Pancreas (tissue), 10 donors: ENCODE results near the gene BZW2. TPM values are rescaled to one million over a fixed set of nuclear protein-coding genes. Genes with fewer than 3 reads are reported as not detected.

Experiments used
- ATAC-seq, 4 donors: fragments of 200-7000 bp; cut with Tn5 transposase; one replicate each; pipeline versions ENCODE4 v1.8.0 to v1.9.1; 2020; ENCODE audit warnings: mild to moderate bottlenecking in 4 of 4, moderate library complexity in 4 of 4
- DNase-seq, 6 donors: peaks; one replicate each; pipeline ENCODE4 v3.0.0-alpha.2; 2020
- FAIRE-seq: peaks from 2 replicates; lab custom pipeline; 2012; peaks lifted over from hg19 to GRCh38; lab: Jason Lieb, UNC
- H3K27ac ChIP-seq, 4 donors: fragments of 200-600 bp; sonication (generic); 1 replicate in 3 of 4; 2 replicates in 1 of 4; pipeline versions ENCODE4 v1.5.0 to v1.8.0; 2020
- H3K27me3 ChIP-seq, 4 donors: fragments of 200-600 bp; one replicate each; pipeline ENCODE4 v1.8.0; 2021
- H3K36me3 ChIP-seq, 3 donors: fragments of 200-600 bp; sonication (generic) in 1 of 3; one replicate each; pipeline versions ENCODE4 v1.5.0 to v1.8.0; 2020 to 2021
- H3K4me1 ChIP-seq, 3 donors: fragments of 200-600 bp; one replicate each; pipeline ENCODE4 v1.8.0; 2021
- H3K4me3 ChIP-seq, 4 donors: fragments of 200-600 bp; sonication (generic) in 2 of 4; one replicate each; pipeline versions ENCODE4 v1.5.0 to v1.8.0; 2020 to 2021
- H3K9me3 ChIP-seq, 4 donors: fragments of 200-600 bp; one replicate each; pipeline ENCODE4 v1.8.0; 2021
- WGBS, 2 donors: extraction: QIAGEN DNeasy Blood & Tissue Kit; methylation state at CpG; one replicate each; pipeline ENCODE4 v1.1.7; 2013; 5-methylcytosine and 5-hydroxymethylcytosine counted together
- intact Hi-C, 3 donors: fragments of 100-400 bp; cut with DNase I; formaldehyde crosslinking; loops; one replicate each; pipeline versions ENCODE4 v1.11.1 to v1.14.2; 2022
- polyA plus RNA-seq, 2 donors: library from polyadenylated mRNA; stranded (reverse); fragments of 200-250 nt; gene quantifications; one replicate each; pipeline ENCODE4 v1.2.3, GENCODE V29; 2013
- total RNA-seq, 6 donors: library from RNA; stranded (reverse); fragmentation: NEBNext Ultra II Directional in 4 of 6; extraction: Animal tissue kit (Norgen Biotek cat#: 25700) in 4 of 6; gene quantifications; one replicate each; pipeline versions ENCODE4 v1.2.1 to v1.2.4, GENCODE V29; 2021 to 2023
- TF ChIP-seq, protein P1 (sequence below), 4 donors: fragments of 200-600 bp; sonication (generic) in 3 of 4; IDR thresholded peaks; one replicate each; pipeline versions ENCODE4 v1.5.0 to v1.8.0; 2021; ENCODE audit warnings: antibody characterized with exemption in 4 of 4
- donor health status: healthy with polysubstance abuse.
- donor health status: DM: no; HTN: no; CAD: no; lungs with moderate emphysema.
- donor health status: DM: no; HTN: no; CAD: no.
- donor health status: control.
- donor health status: control.
- donor health status: Bipolar disorder and iron deficiency.
- donor health status: DM: yes; HTN: yes; CAD: no.
- donor health status: DM: no; HTN: no; CAD: no.
- donor health status: DM: no; HTN: no; CAD: no.
- donor health status: DM: yes; HTN: yes; CAD: no.

Gene BZW2
- total and polyA plus RNA-seq, 8 donors: 10.5 to 29.9 (median 18.2) TPM

DNA sequence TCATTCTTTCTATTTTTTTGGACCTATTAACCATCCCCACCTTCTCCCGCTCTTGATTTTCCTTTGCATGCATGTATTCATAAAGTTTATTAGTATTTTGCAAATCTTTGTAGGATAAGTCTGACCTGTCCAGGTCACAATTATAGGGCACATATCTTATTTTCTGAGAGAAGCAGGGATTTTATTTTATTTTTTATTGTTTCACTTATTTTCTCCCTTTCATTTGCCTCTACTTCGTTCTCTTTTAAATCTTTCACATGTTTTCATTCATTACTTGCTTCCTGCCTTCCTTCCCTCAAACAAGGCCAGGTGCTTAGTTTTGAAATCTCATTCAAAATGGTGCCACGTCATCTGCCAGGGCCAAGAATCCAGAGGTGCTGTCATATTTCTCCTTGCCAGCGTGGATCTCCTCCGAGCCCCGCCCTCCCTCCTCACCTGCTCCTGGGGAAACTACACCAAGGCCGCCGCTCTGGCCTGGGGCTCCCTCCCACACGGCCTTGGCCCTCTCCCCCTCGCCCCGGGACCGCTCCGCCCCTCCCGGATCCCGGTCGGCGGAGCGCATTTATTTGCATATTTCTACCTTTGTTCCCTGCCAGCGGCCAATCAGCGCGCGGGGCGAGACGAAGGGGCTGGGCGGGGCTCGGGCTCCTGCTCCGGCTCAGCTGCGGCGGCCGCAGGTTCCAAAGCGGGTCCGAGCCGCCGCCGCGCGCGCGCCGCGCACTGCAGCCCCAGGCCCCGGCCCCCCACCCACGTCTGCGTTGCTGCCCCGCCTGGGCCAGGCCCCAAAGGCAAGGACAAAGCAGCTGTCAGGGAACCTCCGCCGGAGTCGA lies 107.3 kb downstream of the BZW2 start, which contains the start of gene TSPAN13:
Gene TSPAN13 (plus strand): TSS at position 654 of the 830 bp plus-strand sequence. CDS start 213 bp downstream, outside the sequence.
- FAIRE-seq (no peak), ATAC-seq (peak; percentile 90 to 96 (median 95)), DNase-seq (peak; percentile 95 to 97 (median 96))
- H3K4me1 ChIP-seq: peaks cover 7 to 21% (median 17%) of the 10 kb centered on the region in 3 donors
- H3K27ac ChIP-seq: peak within 1 kb of the TSS; percentile 56 to 93 (median 83)
- WGBS, 2 donors: 3% methylated on average over 46 to 48 of the region's 48 CpGs
- intact Hi-C loops: no loop called here
- H3K9me3 ChIP-seq: no peaks in the 10 kb centered on the region
- H3K36me3 ChIP-seq: no peaks in the 10 kb centered on the region
- H3K4me3 ChIP-seq: peak within 1 kb of the TSS; percentile 63 to 79 (median 74)
- H3K27me3 ChIP-seq: no peaks in the 10 kb centered on the region
- TF ChIP-seq, protein P1, sequence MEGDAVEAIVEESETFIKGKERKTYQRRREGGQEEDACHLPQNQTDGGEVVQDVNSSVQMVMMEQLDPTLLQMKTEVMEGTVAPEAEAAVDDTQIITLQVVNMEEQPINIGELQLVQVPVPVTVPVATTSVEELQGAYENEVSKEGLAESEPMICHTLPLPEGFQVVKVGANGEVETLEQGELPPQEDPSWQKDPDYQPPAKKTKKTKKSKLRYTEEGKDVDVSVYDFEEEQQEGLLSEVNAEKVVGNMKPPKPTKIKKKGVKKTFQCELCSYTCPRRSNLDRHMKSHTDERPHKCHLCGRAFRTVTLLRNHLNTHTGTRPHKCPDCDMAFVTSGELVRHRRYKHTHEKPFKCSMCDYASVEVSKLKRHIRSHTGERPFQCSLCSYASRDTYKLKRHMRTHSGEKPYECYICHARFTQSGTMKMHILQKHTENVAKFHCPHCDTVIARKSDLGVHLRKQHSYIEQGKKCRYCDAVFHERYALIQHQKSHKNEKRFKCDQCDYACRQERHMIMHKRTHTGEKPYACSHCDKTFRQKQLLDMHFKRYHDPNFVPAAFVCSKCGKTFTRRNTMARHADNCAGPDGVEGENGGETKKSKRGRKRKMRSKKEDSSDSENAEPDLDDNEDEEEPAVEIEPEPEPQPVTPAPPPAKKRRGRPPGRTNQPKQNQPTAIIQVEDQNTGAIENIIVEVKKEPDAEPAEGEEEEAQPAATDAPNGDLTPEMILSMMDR (IDR thresholded peaks at IDR 0.05): no peak

DNA sequence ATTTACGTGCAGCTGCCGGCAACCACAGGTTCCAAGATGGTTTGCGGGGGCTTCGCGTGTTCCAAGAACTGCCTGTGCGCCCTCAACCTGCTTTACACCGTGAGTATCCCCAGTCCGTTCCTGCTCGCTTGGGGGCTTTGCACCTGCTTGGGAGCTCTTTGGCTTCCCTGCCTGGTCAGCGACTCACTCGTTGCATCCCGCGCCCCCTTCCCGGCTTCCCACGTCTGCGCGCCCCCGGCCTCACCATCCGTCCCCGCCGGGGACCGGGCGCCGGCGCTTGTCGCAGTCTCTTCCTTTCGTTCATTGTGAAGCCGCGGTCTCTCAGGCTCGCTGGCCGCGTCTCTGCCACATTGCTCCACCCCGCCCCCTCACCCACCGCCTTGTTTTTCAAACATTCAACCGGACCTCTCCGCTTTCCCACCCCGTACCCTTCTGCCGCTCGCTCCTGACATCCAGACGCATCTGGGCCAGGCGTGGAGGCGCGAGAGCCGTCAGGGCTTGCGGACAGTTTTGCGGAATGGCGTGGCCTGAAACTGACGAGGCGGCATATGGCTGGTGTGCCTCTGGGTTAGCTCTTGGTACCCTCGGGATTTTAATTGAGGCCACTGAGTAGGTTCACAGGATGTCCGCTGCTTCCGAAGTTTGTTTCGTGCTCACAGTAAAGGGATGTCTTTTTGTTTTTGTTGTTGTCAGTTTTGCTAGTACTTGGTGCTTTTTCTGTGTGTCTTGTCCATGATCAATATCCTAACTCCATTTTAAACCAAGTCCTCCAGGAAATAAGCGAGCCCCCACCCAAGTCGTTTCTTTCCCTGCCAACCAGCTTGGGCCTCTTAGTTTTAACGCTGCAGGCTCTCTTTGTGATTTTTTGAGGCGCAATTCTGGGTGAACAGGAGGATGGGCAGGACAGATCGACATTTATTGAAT lies 108.2 kb downstream of the BZW2 start:
- Histone ChIP-seq H3K36me3 (no peaks in the 10 kb centered on the region), H3K4me3 (peak overlapping the region; percentile 63 to 79 (median 74)), H3K27me3 (no peaks in the 10 kb centered on the region), H3K4me1 (peaks cover 7 to 21% (median 17%) of the 10 kb centered on the region in 3 donors), H3K27ac (peak overlapping the region; percentile 56 to 93 (median 83)), H3K9me3 (no peaks in the 10 kb centered on the region)
- ATAC-seq: peak; percentile 39 to 59 (median 50)
- 1% methylated on average over 50 to 58 of the region's 58 CpGs for WGBS, 2 donors
- FAIRE-seq: no peak
- TF ChIP-seq, protein P1 (IDR thresholded peaks at IDR 0.05): no peak
- peak; percentile 38 to 79 (median 59) for DNase-seq
- intact Hi-C loops: no loop called here

DNA sequence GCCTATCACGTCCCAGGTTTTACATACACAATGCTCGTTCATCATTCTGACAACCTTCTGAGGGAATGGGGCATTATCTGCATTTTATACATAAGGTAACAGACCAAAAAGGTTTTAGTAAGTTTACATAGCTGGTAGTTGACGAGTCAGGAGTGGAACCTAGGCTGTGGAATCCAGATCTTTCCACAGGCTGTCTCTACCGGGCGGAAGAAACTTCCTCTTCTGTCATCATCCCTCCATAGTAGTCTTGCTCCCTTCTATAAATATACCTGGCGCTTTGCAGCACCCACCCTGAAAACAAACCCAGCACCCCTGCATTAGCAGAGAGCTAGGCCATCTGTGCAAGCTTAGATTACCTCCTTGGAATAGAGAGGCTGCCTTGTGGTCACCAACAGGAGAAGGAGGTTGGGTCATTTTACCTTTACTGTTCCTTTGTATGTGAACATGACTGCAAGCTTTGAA lies 108.9 kb downstream of the BZW2 start:
- 9% methylated on average over 6 of the region's 6 CpGs for WGBS, 2 donors

DNA sequence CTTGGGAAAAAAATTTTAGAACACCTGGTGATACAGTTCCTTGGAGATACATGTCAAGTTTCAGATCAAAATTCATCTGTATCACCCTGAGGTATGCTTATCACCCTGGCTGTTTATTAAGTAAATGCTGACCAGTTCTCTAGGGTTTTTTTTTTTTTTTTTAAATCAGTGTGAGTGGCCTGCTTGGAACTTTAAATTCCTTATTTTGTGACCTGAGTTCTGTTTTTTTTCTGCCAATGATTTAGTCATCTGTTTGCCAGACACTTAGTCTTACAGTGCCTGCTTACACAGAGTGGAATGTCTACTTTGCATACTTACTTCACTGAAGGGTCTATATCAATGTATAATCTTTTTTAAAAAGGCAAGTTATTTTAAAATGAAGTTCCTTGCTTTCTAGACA lies 109.4 kb downstream of the BZW2 start:
- H3K9me3 ChIP-seq: no peaks in the 10 kb centered on the region
- TF ChIP-seq, protein P1 (IDR thresholded peaks at IDR 0.05): no peak
- no peaks in the 10 kb centered on the region for H3K36me3 ChIP-seq
- peak in 3 of 4 donors; percentile 0 to 20 (median 18) for ATAC-seq
- H3K27ac ChIP-seq: peak overlapping the region; percentile 56 to 93 (median 83)
- peaks cover 7 to 21% (median 17%) of the 10 kb centered on the region in 3 donors for H3K4me1 ChIP-seq
- H3K4me3 ChIP-seq: peak overlapping the region; percentile 63 to 79 (median 74)
- intact Hi-C loops: no loop called here
- no peak for FAIRE-seq
- DNase-seq: no peak
- no peaks in the 10 kb centered on the region for H3K27me3 ChIP-seq

More for the DNA sequence above, 108.9 kb downstream of the BZW2 start:
- no peaks in the 10 kb centered on the region for H3K27me3 ChIP-seq
- DNase-seq (peak in 1 of 6 donors; percentile 12), ATAC-seq (peak in 3 of 4 donors; percentile 2 to 33 (median 31)), FAIRE-seq (no peak)
- H3K4me3 ChIP-seq: peak overlapping the region; percentile 63 to 79 (median 74)
- H3K4me1 ChIP-seq: peaks cover 7 to 21% (median 17%) of the 10 kb centered on the region in 3 donors
- peak overlapping the region; percentile 56 to 93 (median 83) for H3K27ac ChIP-seq
- H3K9me3 ChIP-seq: no peaks in the 10 kb centered on the region
- no peaks in the 10 kb centered on the region for H3K36me3 ChIP-seq
- intact Hi-C loops: no loop called here
- TF ChIP-seq, protein P1 (IDR thresholded peaks at IDR 0.05): no peak

Other genes with a start within 250 kb of the BZW2 start
- 1 to 10 TPM; 1.3 to 2.2 (median 1.8) TPM for gene CRPPA, start 224.6 kb upstream of the BZW2 start, total RNA-seq
- under 1 TPM; 0.53 to 0.56 TPM for gene CRPPA, start 224.6 kb upstream of the BZW2 start, polyA plus RNA-seq
- under 1 TPM in 4 of 6 donors, not detected in 2; 0.12 to 0.25 (median 0.18) TPM for gene SOSTDC1, start 180.4 kb upstream of the BZW2 start, total RNA-seq
- gene SOSTDC1, start 180.4 kb upstream of the BZW2 start, polyA plus RNA-seq: 1 to 10 TPM in 1 of 2 donors, not detected in 1; 1.3 TPM
- not detected for gene LRRC72, start 119.4 kb upstream of the BZW2 start, total RNA-seq
- gene LRRC72, start 119.4 kb upstream of the BZW2 start, polyA plus RNA-seq: not detected
- gene ANKMY2, start 427 bp upstream of the BZW2 start, total RNA-seq: 10 to 100 TPM in 1 of 6 donors, 1 to 10 TPM in 5; 6.3 to 11.4 (median 8.2) TPM
- gene ANKMY2, start 427 bp upstream of the BZW2 start, polyA plus RNA-seq: 1 to 10 TPM; 3.9 to 8.9 TPM
- gene TSPAN13, start 107.6 kb downstream of the BZW2 start, total RNA-seq: 10 to 100 TPM; 30.7 to 64.6 (median 53.0) TPM
- gene TSPAN13, start 107.6 kb downstream of the BZW2 start, polyA plus RNA-seq: 10 to 100 TPM; 49.3 to 64.9 TPM
- 10 to 100 TPM in 3 of 6 donors, 1 to 10 TPM in 3; 5.4 to 31.5 (median 11.5) TPM for gene AGR2, start 158.8 kb downstream of the BZW2 start, total RNA-seq
- gene AGR2, start 158.8 kb downstream of the BZW2 start, polyA plus RNA-seq: 10 to 100 TPM in 1 of 2 donors, 1 to 10 TPM in 1; 2.3 to 14.1 TPM
- gene AGR3, start 235.8 kb downstream of the BZW2 start, total RNA-seq: 1 to 10 TPM in 5 of 6 donors, under 1 TPM in 1; 0.83 to 7.8 (median 3.4) TPM
- gene AGR3, start 235.8 kb downstream of the BZW2 start, polyA plus RNA-seq: 10 to 100 TPM in 1 of 2 donors, 1 to 10 TPM in 1; 5.6 to 19.2 TPM